ENCODE measurements around the gene RBFOX2.
"Not testable (repeated sequence)": the region's sequence is repeated elsewhere in the genome, so short reads cannot be mapped to it uniquely, and the experiment has no call there.

RBFOX2 gene

DNA sequence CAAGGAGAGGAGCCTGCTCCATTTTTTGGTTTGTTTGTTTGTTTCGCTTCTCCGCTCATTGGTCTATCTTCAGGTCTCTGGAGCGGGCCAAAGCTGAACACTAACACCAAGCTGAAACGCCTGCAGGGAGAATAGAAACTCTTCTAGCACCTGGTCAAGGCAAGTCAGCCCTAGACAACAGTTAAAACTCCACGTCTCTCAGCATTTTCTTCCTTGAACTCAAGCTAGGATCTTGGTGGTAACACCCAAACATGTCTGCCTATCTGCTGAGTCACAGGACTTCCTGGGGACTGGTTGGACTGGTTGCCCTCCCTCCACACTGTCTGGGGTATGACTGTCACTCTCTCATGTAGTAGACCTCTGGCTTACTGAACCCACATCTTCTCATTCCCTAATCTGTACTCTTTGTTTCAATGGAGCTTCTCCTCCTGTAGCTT lies 23.9 kb upstream of the RBFOX2 start:
- TF ChIP-seq CTCF (IDR thresholded peaks at IDR 0.05; ENCODE audit: poor library complexity, severe bottlenecking), result no peak
- Histone ChIP-seq H3K9me3 (ENCODE audit: severe bottlenecking) (no peaks in the 10 kb centered on the region), H3K36me3 (ENCODE audit: low read depth) (no peaks in the 10 kb centered on the region), H3K27ac (ENCODE audit: poor library complexity, severe bottlenecking) (peak overlapping the region; percentile 82), H3K4me3 (ENCODE audit: severe bottlenecking) (no peak overlapping the region), H3K4me1 (ENCODE audit: insufficient read depth, poor library complexity, severe bottlenecking) (peaks cover 28% of the 10 kb centered on the region), H3K27me3 (ENCODE audit: insufficient read depth, poor library complexity, severe bottlenecking) (no peaks in the 10 kb centered on the region)
- ATAC-seq (ENCODE audit: low read depth) (peak; percentile 88), DNase-seq (ENCODE audit: low spot score) (peak; percentile 71)

DNA sequence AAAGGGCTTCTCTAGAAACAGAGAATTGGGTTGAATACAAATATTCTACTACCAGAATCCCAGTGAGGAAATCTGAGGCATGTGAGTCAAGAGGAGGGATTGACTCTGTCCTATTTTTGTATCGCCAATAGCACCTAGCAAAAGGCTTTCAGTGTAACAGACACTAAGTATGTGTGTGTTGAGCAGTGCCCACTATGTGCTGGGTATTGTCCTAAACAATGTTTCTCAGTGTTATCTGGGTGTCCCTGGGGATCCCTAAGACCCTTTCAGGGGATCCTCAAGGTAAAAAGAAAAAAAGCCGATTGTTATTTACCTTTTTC lies 21.0 kb upstream of the RBFOX2 start:
- H3K27ac ChIP-seq (ENCODE audit: poor library complexity, severe bottlenecking), result peak overlapping the region; percentile 42
- ATAC-seq (ENCODE audit: low read depth) (no peak), DNase-seq (ENCODE audit: low spot score) (no peak)
- no peaks in the 10 kb centered on the region for H3K36me3 ChIP-seq (ENCODE audit: low read depth)
- no peak overlapping the region for H3K4me3 ChIP-seq (ENCODE audit: severe bottlenecking)
- H3K4me1 ChIP-seq (ENCODE audit: insufficient read depth, poor library complexity, severe bottlenecking), result peaks cover 20% of the 10 kb centered on the region
- H3K9me3 ChIP-seq (ENCODE audit: severe bottlenecking), result no peaks in the 10 kb centered on the region
- no peak for TF ChIP-seq CTCF (IDR thresholded peaks at IDR 0.05; ENCODE audit: poor library complexity, severe bottlenecking)
- no peaks in the 10 kb centered on the region for H3K27me3 ChIP-seq (ENCODE audit: insufficient read depth, poor library complexity, severe bottlenecking)

DNA sequence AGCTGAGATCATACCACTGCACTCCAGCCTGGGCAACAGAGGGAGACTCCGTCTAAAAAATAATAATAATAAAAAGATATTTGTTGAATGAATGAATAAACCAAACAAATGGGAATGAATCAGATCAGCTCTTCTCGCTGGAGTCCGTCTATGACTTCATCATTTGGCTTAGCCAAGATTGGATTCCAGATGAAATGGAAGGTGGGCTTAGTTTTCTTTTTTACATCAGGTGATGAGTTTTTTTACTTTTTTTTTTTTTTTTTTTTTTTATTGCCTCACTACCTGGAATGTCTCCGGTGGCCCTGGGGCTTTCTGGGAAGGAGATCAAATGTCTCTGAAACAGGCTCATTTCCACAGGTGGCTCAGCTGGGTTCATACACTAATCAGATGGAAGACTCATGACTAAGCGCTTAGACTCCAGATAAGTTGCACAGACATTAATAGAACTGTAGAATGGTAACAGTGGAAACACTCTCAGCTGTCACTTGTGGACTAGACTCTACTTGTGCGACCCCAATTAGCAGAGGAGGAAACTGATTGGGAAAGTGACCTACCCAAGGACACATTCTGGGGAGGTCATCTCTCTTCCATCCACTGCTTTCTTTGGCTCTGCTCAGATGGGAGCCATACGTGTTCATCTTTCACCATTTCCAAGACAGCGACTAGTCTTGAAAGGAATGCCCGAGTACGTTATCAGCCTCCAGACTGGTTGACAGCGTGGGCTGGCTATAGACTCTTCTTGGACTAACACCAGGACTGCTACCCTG lies 20.5 kb upstream of the RBFOX2 start:
- Histone ChIP-seq H3K36me3 (ENCODE audit: low read depth) (no peaks in the 10 kb centered on the region), H3K4me3 (ENCODE audit: severe bottlenecking) (no peak overlapping the region), H3K9me3 (ENCODE audit: severe bottlenecking) (no peaks in the 10 kb centered on the region), H3K27ac (ENCODE audit: poor library complexity, severe bottlenecking) (peak overlapping the region; percentile 42), H3K27me3 (ENCODE audit: insufficient read depth, poor library complexity, severe bottlenecking) (no peaks in the 10 kb centered on the region), H3K4me1 (ENCODE audit: insufficient read depth, poor library complexity, severe bottlenecking) (peaks cover 20% of the 10 kb centered on the region)
- no peak for TF ChIP-seq CTCF (IDR thresholded peaks at IDR 0.05; ENCODE audit: poor library complexity, severe bottlenecking)
- peak; percentile 84 for ATAC-seq (ENCODE audit: low read depth)
- DNase-seq (ENCODE audit: low spot score), result no peak

DNA sequence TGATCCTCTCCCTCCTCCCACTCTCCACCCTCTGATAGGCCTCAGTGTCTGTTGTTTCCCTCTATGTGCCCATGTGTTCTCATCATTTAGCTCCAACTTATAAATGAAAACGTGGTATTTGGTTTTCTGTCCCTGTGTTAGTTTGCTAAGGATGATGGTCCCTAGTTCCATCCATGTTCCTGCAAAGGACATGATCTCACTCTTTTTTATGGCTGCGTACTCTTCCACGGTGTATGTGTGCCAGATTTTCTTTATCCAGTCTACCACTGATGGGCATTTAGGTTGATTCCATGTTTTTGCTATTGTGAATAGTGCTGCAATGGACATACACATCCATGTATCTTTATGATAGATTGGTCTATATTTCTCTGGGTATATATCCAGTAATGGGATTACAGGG lies 15.9 kb upstream of the RBFOX2 start:
- not testable (repeated sequence) for ATAC-seq (ENCODE audit: low read depth); H3K4me1 ChIP-seq (ENCODE audit: insufficient read depth, poor library complexity, severe bottlenecking); H3K36me3 ChIP-seq (ENCODE audit: low read depth); H3K27me3 ChIP-seq (ENCODE audit: insufficient read depth, poor library complexity, severe bottlenecking); H3K9me3 ChIP-seq (ENCODE audit: severe bottlenecking); H3K27ac ChIP-seq (ENCODE audit: poor library complexity, severe bottlenecking); DNase-seq (ENCODE audit: low spot score); H3K4me3 ChIP-seq (ENCODE audit: severe bottlenecking)

GRCh38 chr22:36042240-36042639 lies 13.6 kb upstream of the RBFOX2 start:
- H3K27me3 ChIP-seq (ENCODE audit: insufficient read depth, poor library complexity, severe bottlenecking), result no peaks in the 10 kb centered on the region
- H3K27ac ChIP-seq (ENCODE audit: poor library complexity, severe bottlenecking), result no peak overlapping the region
- no peak for TF ChIP-seq CTCF (IDR thresholded peaks at IDR 0.05; ENCODE audit: poor library complexity, severe bottlenecking)
- ATAC-seq (ENCODE audit: low read depth), result no peak
- no peaks in the 10 kb centered on the region for H3K36me3 ChIP-seq (ENCODE audit: low read depth)
- no peaks in the 10 kb centered on the region for H3K9me3 ChIP-seq (ENCODE audit: severe bottlenecking)
- DNase-seq (ENCODE audit: low spot score), result no peak
- H3K4me3 ChIP-seq (ENCODE audit: severe bottlenecking), result no peak overlapping the region
- no peaks in the 10 kb centered on the region for H3K4me1 ChIP-seq (ENCODE audit: insufficient read depth, poor library complexity, severe bottlenecking)

Data from RWPE2 (cell line).